Stimulated activated naive CD8-positive, alpha-beta T cell treated with anti-CD3 and anti-CD28 coated beads, Interleukin-15, Interleukin-2, amounts not matched to agents 100 U/mL and 50 U/mL, for 24 hours (primary cell): ENCODE data around the gene MUC20.
"Not testable (repeated sequence)": the region's sequence is repeated elsewhere in the genome, so short reads cannot be mapped to it uniquely, and the experiment has no call there.

Experiments
- ATAC-seq: fragments of 150-1000 bp; cut with Tn5 transposase; one replicate; pipeline ENCODE4 v1.10.0; 2021
- DNase-seq: peaks from one replicate; pipeline ENCODE4 v3.0.0; 2021

MUC20 gene

DNA sequence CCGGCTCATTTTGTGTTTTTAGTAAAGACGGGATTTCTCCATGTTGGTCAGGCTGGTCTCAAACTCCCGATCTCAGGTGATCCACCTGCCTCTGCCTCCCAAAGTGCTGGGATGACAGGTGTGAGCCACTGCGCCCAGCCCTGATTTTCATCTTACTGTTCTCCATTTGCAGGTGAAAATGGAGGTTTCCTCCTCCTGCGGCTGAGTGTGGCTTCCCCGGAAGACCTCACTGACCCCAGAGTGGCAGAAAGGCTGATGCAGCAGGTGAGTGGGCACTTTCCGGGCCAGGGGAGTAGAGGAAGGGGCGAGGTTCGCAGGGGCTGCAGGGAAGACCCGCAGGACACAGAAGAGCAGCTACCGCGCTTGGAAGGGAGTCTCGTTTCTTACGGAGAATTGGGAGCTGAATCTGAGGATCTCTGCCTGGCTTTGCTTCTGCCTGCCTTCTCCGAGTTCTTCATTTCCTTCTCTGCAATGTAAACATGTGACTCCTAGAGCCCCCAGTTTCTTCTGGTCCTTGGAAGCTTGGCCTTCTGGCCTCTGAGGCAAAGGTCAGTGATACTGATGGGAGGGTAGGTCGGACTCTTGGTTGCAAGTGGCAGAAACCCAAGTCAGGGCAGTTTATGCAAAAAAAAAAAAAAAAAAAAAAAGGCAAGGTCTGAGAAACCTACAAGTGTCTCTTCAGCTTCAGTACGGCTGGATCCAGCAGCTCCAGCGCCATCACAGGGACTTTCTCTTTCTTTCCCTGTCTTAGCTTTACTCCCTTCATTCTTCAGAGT lies 8.9 kb downstream of the MUC20 start:
- ATAC-seq (no peak), DNase-seq (no peak)

DNA sequence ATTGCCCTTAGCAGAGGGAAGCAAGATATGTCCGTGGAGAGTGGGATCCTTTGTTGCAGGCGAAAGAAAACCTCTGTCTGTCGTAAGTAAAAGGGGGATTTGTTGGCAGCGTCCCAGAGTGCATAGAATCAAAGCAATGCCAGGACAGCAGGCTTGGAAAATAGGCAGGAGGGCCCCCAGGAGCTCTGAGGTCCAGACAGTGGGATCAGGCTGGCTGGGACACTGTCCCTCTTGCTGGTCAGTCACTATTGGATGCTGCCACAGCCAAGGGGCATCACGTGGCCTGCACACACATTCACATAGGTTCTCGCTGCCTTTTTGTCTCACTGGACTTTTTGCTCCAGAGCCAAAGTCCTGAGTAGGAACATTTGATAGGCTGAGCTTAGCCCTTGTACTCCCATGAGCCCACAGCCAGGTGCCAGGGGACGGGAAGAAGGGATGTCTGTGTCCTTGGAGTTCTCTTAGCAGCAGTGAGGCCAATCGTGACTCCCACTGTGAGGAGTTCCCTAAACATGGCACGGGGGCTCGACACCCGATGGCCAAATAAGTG lies 10.7 kb downstream of the MUC20 start:
- ATAC-seq (no peak), DNase-seq (no peak)

DNA sequence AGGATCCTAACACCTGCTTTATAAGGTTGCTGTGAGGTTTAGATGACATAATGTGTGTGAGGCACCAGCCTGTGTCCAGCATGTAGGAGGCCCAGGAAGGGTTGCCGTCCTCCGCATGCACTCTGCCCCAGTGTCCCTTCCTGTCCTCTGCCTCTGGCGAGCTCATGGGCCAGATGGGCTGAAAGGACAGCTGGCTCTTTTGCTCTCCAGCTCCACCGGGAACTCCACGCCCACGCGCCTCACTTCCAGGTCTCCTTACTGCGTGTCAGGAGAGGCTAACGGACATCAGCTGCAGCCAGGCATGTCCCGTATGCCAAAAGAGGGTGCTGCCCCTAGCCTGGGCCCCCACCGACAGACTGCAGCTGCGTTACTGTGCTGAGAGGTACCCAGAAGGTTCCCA lies 12.2 kb downstream of the MUC20 start:
- DNase-seq = no peak
- no peak for ATAC-seq

DNA sequence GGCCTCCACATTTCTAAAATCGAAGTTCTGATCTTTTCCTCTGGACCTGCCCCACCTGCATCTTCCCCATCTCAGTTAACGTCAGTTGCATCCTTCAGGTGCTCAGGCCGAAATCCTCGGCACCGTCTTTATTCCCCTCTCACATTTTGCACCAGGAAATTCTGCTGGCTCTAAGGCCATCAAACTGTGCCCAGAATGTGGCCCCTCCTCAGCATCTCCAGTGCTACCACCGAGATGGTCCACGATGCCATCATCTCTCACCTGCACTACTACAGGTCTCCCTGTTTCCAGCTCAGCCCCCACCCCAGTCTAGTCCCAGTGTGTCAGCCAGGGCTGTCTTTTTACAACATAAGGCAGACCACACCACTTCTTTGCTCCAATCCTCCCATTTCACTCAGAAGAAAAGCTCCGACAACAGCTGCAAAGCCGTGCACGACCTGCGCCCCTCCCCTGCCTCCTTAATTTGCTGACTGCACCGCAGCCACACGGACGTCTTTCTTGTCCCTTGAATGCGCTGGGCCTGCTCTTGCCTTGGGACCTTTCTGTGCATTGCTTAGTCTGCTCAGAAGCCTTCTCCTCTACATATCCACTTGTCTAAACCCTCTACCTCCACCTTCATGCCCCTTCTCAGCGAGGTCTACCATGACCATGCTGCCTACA lies 14.4 kb downstream of the MUC20 start:
- DNase-seq (no peak), ATAC-seq (no peak)

DNA sequence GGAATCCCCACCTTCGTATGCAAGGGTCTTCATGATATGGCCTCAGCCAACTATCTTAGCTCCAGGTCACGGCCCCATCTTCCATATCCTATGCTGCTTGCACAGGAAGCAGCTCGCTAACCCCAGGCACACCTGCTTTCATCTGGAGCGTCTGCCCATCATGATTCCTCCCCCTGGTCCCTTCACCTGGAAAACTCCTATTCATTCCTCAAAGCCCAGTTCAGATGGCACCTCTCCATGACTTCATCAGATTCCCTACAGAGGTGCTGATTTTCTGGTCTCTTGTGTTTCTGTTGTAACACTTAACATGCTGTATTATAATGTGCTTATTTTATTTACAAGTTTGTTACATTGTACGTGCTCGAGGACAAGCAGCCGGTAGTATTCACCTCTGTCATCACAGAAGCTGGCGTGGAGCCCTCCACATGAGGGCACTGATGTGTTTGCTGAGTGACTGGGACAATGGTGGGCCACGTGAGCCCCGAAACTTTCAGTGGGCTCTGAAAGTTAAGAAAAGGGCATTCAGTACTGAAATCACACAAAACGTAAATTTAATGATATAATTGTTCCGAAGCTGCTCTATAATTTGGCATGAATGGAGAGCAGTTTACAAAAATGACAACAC lies 16.2 kb downstream of the MUC20 start:
- DNase-seq (no peak), ATAC-seq (no peak)

DNA sequence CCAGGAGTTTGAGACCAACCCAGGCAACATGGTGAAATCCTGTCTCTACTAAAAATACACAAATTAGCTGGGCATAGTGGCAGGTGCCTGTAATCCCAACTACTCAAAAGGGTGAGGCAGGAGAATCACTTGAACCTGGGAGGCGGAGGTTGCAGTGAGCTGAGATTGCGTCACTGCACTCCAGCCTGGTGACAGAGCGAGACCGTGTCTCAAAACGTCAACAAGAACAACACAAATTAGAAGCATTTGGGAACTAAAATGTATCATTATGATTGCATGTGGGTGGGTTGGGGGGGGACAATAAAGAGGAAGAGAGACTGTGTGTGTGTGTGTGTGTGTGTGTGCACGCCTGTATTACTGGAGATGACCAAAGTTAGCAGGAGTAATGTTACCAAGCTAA lies 17.0 kb downstream of the MUC20 start:
- not testable (repeated sequence) for DNase-seq, ATAC-seq

DNA sequence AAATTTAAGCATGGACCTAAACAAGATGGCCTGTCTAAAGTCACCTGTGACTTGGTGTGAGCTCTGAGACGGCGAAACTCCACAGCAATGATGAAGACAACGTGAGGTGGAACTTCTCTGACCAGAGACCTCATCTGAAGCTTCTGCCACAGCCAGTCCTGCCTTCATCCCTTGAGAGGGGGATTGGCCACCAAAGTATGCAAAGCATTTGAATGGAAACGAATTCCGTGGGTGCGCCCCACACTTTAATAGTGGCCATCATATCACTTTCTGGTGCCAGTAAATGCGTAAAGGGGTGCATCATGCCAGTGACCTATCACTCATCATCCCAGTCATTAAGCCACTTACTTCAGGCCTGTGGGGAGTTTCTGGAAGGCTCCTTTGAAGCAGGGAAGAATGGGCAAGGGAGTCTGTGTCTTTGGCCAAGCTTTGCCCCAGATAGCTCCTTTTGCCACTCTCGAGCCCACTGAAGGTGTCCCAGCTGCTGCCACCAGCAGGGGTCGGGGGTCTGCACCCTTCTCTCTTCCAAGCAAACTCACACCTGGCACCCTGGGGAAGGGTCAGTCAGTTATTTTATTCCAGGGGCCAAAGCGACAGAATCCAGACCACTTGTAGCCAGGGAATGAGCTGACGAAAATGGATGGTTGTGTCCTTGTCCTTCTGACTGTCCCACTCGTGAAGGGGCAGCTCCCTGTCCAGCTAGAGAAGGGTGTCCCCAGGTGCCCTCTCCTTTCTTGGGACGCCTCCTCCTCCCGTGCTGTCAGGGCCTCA lies 17.7 kb downstream of the MUC20 start:
- no peak for ATAC-seq
- no peak for DNase-seq

DNA sequence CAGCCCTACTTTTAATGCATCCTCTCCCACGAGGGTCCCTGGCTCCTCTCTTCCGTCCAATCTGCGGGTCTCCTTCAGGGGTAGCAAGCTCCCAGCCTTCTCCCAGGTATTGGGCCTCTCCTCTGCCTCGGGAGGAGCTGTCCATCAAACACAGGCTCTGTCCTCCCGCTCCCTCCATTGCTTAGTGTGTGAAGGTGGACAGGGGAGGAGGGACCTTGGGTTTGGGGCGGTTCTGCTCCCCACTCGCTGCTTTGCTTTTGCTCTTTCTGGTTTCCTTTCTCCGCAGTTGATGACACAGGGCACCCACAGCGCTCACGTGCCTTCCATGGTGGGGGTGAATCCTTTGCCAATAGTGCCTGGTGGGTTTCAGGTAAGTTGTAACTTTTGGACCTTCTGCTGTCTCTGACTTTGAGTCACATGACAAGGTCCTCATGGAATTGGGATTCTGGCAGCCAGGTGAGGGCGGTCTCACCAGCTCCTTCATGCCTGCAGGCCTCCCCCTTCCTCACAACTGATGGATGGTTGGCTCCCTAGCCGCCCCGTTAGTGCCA lies 18.9 kb downstream of the MUC20 start:
- ATAC-seq = no peak
- no peak for DNase-seq

DNA sequence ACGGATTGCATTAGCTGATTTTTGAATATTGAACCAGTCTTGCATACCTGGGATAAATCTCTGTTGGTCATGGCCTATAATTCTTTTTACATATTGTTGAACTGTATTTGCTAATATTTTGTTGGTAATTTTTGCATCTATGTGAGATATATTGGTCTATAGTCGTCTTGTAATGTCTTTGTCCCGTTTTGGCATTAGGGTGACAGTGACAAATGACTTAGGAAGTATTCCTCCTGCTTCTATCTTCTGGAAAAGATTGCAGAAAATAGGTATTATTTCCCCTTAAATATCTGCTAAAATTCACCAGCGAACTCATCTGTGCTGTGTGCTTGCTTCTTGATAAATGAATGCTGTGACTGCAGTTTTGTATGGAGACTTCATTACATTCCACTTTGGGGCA lies 23.7 kb downstream of the MUC20 start:
- no peak for DNase-seq
- ATAC-seq = no peak

DNA sequence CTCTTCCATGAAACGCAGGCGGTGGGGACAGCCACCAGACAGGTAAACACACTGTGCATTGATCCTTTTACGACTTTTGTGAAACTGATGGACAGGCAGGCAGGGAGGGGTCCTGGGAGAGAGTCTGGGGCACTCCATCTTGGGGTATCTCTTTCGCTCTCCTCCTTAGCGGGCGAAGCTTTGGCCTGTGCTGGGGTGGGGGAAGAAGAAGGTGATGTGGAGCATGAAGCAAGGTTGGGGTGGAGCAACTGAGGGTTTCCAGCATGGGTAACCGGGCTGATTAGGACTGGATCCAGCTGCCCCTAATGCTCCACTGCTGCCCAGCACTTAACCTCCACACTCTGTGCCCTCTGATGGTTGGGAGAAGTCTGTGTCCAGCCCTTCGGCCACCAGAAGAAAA lies 25.6 kb downstream of the MUC20 start:
- no peak for ATAC-seq
- no peak for DNase-seq

DNA sequence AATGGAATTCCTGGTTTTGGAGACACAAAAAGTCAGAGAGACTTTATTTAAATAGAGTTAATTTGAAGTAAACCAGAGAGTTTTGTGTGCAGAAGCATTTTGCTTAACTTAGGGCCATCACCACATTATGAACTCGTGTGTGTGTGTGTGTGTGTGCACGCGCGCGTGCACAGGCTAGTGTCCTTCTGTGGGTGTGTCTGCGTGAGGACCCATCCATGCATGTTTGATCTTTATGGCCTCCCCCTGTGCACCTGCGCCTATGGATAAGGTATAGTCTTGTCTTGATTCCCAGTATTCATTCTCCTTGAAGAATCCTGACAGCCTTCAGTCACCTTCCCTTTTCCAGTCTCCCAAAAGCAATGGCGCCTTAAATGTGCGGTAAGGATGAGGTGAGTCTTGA lies 26.0 kb downstream of the MUC20 start:
- ATAC-seq (no peak), DNase-seq (no peak)

DNA sequence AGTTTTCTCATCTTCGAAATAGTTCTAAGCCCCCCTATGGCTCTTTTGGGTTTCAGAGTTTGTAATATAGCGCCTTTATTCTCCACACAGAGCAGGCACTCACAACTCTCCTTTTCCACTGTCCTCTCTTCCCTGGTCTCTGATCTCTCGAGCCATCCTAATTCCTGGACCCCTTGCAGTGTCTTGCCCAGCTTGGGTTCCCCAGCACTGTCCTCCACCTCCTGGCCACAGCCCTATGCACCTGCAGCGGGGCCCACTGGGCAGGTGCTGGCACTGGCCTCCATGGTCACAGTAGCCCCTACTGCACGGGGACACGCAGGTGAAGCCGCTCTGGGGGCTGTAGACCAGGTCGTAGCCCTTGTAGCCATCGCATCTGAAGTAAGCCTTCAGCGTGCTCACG lies 27.9 kb downstream of the MUC20 start:
- DNase-seq = no peak

DNA sequence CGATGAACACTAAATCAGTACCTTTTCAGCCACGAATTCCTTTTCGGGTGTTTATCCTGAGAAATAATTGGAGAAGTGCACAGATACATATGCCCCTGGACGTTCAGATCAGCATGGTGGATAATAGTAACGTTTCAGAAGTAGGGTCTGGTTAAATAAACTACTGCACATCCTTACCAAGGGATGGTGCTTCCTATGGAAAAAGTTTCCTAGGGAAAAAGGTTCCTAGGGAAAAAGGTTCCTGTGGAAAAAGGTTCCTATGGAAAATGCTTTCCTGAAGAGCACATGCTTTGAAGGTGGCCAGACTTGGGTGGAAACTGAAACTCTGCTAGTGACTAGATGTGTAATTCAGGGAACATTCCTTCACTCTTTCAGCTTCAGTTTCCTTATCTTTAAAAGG lies 28.3 kb downstream of the MUC20 start:
- DNase-seq, ATAC-seq: not testable (repeated sequence)

More for the DNA sequence above, 27.9 kb downstream of the MUC20 start:
- no peak for ATAC-seq

DNA sequence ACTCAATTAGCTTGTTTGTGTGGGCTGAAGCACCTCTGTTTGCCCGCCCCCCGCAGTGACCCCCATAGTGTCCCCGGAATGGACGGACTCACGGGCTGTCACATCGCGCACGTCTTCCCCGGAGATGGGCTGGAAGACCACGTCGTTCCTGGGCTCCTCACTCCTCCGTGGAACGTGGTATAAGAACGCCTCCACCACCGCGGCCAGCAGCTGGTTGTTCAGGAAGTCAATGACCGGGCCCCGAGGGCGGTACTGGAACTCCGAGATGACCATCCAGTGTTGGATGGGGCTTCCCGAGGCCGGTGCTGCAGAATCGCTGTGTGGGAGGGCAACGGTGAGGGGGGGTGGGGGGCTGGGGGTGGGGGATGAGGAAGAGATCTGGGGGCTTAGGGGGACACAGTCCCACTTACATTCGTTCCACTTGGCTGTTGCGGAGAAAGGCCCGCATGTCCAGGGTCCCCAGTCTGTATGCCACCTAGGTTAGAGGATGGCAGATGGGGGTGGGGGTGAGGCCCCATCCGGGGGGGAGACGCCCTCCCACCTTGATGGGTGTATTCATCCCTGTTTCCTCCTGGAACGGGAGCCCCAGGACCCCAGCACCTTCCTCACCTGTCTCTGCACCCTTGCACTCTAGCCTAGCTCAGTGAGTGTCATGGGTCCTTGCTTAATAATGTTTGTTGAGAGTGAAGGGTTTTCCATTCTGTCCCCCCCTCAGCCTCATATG lies 30.2 kb downstream of the MUC20 start:
- ATAC-seq = no peak
- DNase-seq = no peak

DNA sequence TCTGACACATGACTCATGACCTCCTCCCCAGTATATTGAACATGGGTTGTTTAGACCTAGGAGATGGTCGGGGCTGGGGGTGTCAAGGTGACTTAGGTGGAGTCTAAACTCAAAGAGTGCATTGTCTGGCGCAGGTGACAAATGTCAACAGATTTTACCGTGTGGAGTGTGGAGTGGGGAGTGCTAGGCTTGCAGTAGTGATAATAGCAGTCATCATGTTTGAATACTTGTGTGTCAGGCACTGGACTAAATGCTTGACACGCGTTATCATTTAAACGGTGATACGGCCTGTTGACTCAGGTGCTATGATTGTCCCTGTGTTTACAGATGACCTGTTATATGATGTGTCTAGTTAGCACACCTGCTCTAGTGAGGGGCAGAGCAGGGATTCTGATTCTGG lies 30.8 kb downstream of the MUC20 start:
- DNase-seq = no peak
- no peak for ATAC-seq

DNA sequence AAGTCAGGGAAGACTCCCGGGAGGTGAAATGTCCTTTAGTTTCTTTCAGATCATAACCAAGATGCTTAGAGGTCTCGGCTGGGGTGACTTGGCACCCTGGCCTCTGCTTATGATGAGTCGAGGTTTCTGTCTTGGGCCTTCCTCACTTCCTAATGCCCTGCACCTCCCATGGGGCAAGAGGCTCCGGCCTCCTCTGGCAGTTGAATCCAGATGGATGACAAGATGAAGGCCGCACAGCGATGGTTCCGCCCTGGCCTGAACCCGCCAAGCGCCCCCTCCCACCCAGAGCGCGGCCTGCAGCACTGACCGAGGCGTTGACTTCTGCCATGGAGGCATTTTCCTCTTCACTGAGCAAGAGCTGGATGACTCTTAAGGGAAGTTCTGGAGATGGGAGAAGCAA lies 31.3 kb downstream of the MUC20 start:
- DNase-seq (no peak), ATAC-seq (no peak)

DNA sequence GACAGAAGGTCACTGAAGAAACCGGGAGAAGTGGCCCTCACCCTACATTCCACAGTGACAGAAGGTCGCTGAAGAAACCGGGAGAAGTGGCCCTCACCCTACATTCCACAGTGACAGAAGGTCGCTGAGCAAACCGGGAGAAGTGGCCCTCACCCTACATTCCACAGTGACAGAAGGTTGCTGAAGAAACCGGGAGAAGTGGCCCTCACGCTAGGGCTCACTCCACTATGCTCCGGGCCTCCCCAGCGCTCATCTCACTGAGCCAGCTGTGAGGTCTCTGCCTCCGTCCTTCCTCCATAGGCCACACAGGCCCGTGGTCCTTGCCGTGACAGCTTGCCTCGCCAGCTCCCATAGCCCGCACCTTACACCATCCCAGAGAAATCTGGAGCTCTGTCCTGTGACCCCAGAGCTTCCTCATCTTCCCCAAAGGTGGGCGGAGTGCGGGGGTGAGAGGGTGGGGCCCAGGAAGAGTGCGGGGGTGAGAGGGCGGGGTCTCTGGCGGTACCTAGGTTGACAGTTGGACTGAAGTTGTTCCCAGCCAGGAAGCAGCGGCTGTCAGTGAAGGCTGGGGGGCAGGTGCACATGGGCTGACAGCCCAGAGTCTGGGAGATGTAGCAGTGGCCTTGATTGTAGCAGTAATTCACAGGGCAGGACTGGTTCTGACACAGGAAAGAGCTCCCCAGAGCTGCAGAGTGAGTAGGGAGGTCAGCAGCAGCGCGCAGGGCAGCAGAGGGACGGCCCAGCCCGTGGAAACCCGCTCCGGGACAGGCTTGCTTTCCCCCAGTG lies 32.0 kb downstream of the MUC20 start:
- ATAC-seq (no peak), DNase-seq (no peak)

DNA sequence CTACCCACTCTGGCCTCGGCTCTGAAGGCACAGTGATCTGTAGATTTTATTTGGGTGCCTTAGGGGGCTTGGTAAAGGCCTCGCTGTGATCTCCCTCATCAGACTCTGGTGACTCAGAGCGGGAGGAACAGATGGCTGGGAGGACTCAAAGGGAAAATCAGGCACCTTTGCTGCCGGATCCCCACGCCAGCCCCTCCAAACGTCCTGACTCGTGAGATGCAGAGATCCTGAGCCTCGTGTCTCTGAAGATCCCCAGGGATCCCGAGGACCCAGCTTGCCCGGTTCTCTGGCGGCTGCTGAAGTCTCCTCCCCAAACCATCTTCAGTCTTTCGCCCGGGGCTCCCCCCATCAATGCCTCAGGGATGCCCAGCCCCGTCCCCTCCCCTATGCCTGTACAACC lies 32.8 kb downstream of the MUC20 start:
- DNase-seq (no peak), ATAC-seq (no peak)

DNA sequence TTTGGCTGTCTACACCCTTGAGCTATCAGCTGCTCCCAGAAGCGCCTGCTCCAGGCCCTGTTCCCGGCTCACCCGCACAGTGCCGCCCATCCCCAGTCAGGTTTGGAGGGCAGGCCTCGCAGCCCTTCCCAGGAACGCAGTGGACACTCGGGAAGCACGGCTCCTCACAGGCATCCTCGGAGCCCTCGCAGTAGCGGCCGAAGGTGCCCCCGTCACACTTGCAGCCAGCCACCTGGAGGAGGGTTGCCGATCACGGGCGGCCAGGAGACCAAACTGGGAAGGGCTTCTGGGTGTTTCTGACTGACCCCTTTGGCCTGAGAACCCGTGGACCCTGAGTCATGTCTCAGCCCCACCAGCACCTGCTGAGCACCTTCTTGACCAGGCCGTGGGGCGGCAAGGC lies 33.4 kb downstream of the MUC20 start:
- DNase-seq (no peak), ATAC-seq (no peak)

DNA sequence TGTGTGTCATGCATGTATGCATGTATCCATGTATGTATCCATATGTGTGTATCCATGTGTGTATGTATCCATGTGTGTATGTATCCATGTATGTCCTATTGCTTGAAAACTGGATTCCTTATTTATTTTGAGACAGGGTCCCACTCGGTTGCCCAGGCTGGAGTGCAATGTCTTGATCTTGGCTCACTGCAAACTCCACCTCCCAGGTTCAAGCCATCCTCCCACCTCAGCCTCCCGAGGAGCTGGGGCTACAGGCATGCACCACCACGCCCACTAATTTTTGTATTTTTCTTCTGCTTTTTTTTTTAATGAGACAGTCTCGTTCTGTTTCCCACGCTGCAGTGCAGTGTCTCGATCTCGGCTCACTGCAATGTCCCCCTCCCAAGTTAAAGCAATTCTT lies 34.1 kb downstream of the MUC20 start:
- no peak for DNase-seq
- no peak for ATAC-seq

DNA sequence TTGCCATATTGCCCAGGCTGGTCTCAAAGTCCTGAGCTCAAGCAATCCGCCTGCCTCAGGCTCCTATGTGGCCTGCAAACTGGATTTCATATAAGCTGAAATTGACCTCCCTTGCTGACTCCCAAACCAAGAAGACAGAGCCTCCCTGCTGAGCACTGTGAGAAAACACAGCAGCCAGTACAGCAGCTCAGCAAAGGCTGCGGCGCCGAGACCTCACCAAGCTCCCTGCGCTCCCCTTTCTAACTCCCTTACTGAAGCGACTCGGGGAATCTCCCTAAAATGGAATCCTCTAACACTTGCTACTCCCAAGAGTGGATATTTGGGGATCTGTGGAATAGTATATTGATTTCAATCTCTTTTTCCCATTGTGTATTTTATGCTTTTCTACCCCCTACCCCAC lies 34.6 kb downstream of the MUC20 start:
- DNase-seq (no peak), ATAC-seq (no peak)
